A673 (cell line): ENCODE results near the gene SH3TC2. TPM values are rescaled to one million over a fixed set of nuclear protein-coding genes. Genes with fewer than 3 reads are reported as not detected.

Experiments
- BruUV-seq: library from RNA; stranded (reverse); fragments of 400-500 nt; replicated peaks from 2 replicates; lab custom pipeline; 2021; lab: Mats Ljungman, UMichigan
- CTCF ChIA-PET: fragments of 300-600 bp; sonication (Branson Sonifier 250); formaldehyde crosslinking; loops from one replicate; lab custom pipeline; 2022; ENCODE audit warnings: antibody characterized with exemption; lab: Charles Lee
- POLR2A ChIA-PET: fragments of 300-600 bp; sonication (Branson Sonifier 250); formaldehyde crosslinking; loops from one replicate; lab custom pipeline; 2022; ENCODE audit warnings: antibody characterized with exemption; ENCODE audit not compliant: low non-redundant PET; lab: Charles Lee
- DNase-seq: peaks from one replicate; pipeline ENCODE4 v3.0.0-alpha.2; 2015; ENCODE audit warnings: low spot score
- H3K27ac ChIP-seq: fragments of 200-600 bp; sonication (generic); 2 replicates; pipeline ENCODE4 v1.5.1; 2016; ENCODE audit warnings: mixed run types, low read depth, mild to moderate bottlenecking, mixed read lengths, antibody characterized with exemption, low read length; ENCODE audit not compliant: poor library complexity, severe bottlenecking
- H3K27me3 ChIP-seq: fragments of 200-600 bp; sonication (generic); replicated peaks from 2 replicates; pipeline ENCODE4 v1.6.1; 2017; ENCODE audit warnings: mixed run types, low read depth, mild to moderate bottlenecking, mixed read lengths, antibody characterized with exemption, low read length; ENCODE audit not compliant: insufficient read depth, poor library complexity
- H3K36me3 ChIP-seq: fragments of 200-600 bp; sonication (generic); 2 replicates; pipeline ENCODE4 v1.6.1; 2016; ENCODE audit warnings: mixed run types, mild to moderate bottlenecking, mixed read lengths, antibody characterized with exemption, low read length; ENCODE audit not compliant: insufficient read depth, poor library complexity, severe bottlenecking
- H3K4me1 ChIP-seq: fragments of 200-600 bp; sonication (generic); 2 replicates; pipeline ENCODE4 v1.6.1; 2017; ENCODE audit warnings: mixed run types, mild to moderate bottlenecking, mixed read lengths, antibody characterized with exemption, low read length; ENCODE audit not compliant: insufficient read depth, poor library complexity, severe bottlenecking
- H3K4me3 ChIP-seq: fragments of 200-600 bp; sonication (generic); 2 replicates; pipeline ENCODE4 v1.5.1; 2016; ENCODE audit warnings: low read depth, mixed run types, mild to moderate bottlenecking, mixed read lengths, low read length; ENCODE audit not compliant: poor library complexity, severe bottlenecking
- H3K9me3 ChIP-seq: fragments of 200-600 bp; sonication (generic); 2 replicates; pipeline ENCODE4 v1.6.1; 2016; ENCODE audit warnings: mixed run types, low read depth, mild to moderate bottlenecking, mixed read lengths, antibody characterized with exemption, low read length; ENCODE audit not compliant: poor library complexity, severe bottlenecking
- EZH2 ChIP-seq: fragments of 200-600 bp; sonication (generic); IDR thresholded peaks from 2 replicates; pipeline ENCODE4 v1.6.1; 2017; ENCODE audit warnings: borderline replicate concordance, low read depth, mild to moderate bottlenecking, mixed read lengths, antibody characterized with exemption, low read length; ENCODE audit not compliant: poor library complexity, severe bottlenecking
- intact Hi-C: fragments of 100-400 bp; cut with micrococcal nuclease; formaldehyde crosslinking; loops from one replicate; pipeline ENCODE4 v1.10.0; 2022; ENCODE audit not compliant: unreplicated experiment
- total RNA-seq: library from RNA; stranded (reverse); gene quantifications from 2 replicates; pipeline ENCODE4 v1.2.3, GENCODE V29; 2021
- TF ChIP-seq, protein P1 (sequence below): fragments of 300-800, 200-600 bp; sonication (generic); conservative IDR thresholded peaks from 2 replicates; pipeline ENCODE4 v1.5.1; 2017; ENCODE audit warnings: low read depth, mild to moderate bottlenecking, antibody characterized with exemption, low read length, moderate library complexity, mixed read lengths

The SH3TC2 gene
- total RNA-seq, 1 experiment from 2014 or later, result 2.5 TPM

DNA sequence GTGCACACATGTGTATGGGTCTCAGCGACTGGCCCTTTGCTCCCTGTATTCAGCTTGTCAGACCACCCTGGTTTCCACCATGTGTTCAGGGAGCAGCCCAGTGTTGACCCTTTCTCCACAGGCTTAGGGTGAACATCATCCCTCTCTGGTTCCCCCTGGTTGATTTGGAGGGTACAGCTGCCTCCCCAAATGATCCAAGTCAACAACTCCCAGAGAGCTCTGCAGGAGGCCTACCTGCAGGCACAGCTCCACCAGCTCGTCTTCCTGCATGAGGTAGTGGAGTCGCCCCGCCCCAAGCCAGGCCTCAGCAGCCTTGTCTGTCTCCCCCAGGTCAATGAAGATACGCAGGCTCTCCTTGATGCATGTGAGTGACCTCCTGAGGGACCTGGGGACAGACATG, 50.5 kb downstream of the SH3TC2 start:
- H3K4me3 ChIP-seq, result no peak overlapping the region
- ChIA-PET POLR2A (no interaction called here), CTCF (interaction anchor here (0.5 to 0.6 kb wide), 2 partner anchors 55 to 71 kb away, joined by 3 to 7 read pairs; no protein-coding TSS in a partner anchor)
- H3K36me3 ChIP-seq, result no peaks in the 10 kb centered on the region
- H3K27me3 ChIP-seq, result no peaks in the 10 kb centered on the region
- no peaks in the 10 kb centered on the region for H3K9me3 ChIP-seq
- H3K4me1 ChIP-seq, result no peaks in the 10 kb centered on the region
- BruUV-seq, result no TSS peak
- intact Hi-C loops, result no loop called here
- DNase-seq, result no peak
- no peak overlapping the region for H3K27ac ChIP-seq
- no peak for TF ChIP-seq EZH2
- TF ChIP-seq, protein P1, sequence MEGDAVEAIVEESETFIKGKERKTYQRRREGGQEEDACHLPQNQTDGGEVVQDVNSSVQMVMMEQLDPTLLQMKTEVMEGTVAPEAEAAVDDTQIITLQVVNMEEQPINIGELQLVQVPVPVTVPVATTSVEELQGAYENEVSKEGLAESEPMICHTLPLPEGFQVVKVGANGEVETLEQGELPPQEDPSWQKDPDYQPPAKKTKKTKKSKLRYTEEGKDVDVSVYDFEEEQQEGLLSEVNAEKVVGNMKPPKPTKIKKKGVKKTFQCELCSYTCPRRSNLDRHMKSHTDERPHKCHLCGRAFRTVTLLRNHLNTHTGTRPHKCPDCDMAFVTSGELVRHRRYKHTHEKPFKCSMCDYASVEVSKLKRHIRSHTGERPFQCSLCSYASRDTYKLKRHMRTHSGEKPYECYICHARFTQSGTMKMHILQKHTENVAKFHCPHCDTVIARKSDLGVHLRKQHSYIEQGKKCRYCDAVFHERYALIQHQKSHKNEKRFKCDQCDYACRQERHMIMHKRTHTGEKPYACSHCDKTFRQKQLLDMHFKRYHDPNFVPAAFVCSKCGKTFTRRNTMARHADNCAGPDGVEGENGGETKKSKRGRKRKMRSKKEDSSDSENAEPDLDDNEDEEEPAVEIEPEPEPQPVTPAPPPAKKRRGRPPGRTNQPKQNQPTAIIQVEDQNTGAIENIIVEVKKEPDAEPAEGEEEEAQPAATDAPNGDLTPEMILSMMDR, result no peak

DNA sequence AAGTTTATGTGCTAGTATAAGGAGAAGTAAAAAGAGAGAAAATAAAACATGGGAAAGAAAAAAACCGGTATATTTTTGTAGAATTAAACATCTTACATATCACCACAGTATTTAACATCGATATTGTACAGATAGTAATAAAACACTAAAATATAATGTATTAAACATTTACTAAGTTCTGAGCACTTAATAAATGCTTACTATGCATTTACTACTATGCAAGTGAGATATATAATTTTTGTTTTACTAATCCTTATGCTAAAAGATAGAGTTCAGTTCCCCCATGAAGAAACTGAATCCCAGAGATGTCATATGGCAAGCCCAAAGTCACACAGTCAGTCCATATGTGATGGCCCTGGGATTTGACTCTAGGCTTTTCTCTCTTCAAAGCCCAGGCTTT, 51.1 kb downstream of the SH3TC2 start:
- CTCF ChIA-PET, result no interaction called here
- no peaks in the 10 kb centered on the region for H3K27me3 ChIP-seq
- H3K4me3 ChIP-seq, result no peak overlapping the region
- no peak overlapping the region for H3K27ac ChIP-seq
- H3K36me3 ChIP-seq, result no peaks in the 10 kb centered on the region
- TF ChIP-seq, protein P1, result no peak
- intact Hi-C loops, result no loop called here
- no peaks in the 10 kb centered on the region for H3K9me3 ChIP-seq
- DNase-seq, result no peak
- no TSS peak for BruUV-seq
- POLR2A ChIA-PET, result no interaction called here
- no peaks in the 10 kb centered on the region for H3K4me1 ChIP-seq

DNA sequence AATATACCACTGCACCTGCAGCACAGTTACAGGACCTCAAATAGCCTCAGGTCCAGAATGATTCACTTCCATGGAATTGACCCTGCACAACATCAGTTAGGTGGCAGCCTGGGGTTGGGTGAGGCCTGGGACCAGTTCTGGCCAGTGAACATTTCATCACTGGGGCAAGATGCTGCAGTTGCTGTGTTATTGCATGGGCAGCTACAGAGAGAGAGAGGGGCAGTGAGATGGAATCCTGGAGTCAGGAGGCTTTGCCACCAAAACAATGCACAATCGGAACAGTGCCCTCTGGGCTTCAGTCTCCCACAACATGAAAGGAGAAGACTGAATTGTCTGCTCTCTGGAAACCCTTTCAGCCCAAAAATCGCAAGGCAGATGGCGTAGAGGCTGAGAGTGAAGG, 51.8 kb downstream of the SH3TC2 start:
- no peak for DNase-seq
- ChIA-PET POLR2A (no interaction called here), CTCF (no interaction called here)
- H3K36me3 ChIP-seq, result no peaks in the 10 kb centered on the region
- no TSS peak for BruUV-seq
- no peaks in the 10 kb centered on the region for H3K27me3 ChIP-seq
- no peaks in the 10 kb centered on the region for H3K9me3 ChIP-seq
- H3K4me1 ChIP-seq, result no peaks in the 10 kb centered on the region
- TF ChIP-seq EZH2, result no peak
- TF ChIP-seq, protein P1, result no peak
- H3K4me3 ChIP-seq, result no peak overlapping the region
- intact Hi-C loops, result no loop called here
- H3K27ac ChIP-seq, result no peak overlapping the region
